HFF-Myc (cell line): ENCODE measurements around the gene SLC36A1.
A peak's percentile ranks its signal among the peaks of the same experiment; 100 is the strongest.

ENCODE experiments used
- DNase-seq: peaks from one replicate; pipeline ENCODE4 v3.0.0-alpha.2; 2011; ENCODE audit warnings: low read depth; ENCODE audit errors: extremely low read depth
- H3K4me3 ChIP-seq: replicated peaks from 2 replicates; pipeline ENCODE4 v1.5.1; 2011; ENCODE audit warnings: low read depth, mild to moderate bottlenecking, control low read depth, low read length
- TF ChIP-seq, protein P1 (sequence below): IDR thresholded peaks from 2 replicates; pipeline ENCODE4 v1.5.1; 2012; ENCODE audit warnings: mild to moderate bottlenecking, low read depth, low read length, control low read depth; ENCODE audit errors: missing control alignments

The SLC36A1 gene

DNA sequence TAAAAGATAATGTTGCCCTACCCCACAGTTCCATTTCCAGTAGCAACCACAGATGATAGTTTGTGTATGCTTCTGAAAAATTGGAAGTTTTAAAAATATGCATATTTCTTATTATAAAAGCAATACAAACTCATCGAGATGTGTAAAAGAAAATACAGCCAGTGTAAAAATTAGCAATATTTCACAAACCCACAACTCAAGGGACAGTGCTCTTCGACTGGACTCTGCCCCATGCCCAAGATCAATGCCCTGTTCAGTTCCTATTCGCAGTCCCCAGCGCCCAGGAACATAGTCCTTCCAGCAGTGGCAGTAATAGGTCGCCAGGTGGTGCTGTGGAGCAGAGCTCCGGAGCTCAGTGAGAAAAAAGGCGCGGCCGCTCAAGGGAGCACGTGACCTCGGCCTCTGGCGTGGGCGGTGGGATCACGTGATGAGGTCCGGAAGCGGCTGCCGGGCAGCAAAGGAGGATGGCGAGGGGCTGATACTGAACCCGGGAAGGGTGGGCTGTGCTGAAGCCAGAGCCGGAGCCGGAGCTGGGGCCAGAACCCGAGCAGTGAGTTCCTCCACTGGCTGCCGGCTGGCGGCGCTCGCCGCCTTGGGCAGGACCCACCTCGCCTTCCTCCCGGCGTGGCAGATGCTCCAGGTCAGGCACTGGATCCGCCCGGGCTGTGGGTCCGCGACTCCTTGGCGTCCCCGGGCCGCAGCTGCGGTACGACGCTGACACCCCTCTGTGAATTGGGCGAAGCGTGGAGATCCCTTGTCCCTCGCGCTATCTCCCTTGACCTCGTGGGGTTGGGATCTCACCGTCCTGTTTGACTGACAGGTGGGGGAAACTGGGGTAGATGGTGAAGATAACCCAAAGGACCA lies at the start of gene SLC36A1:
Gene SLC36A1 (plus strand): TSS at position 430 of the 864 bp plus-strand sequence. CDS start 11,190 bp downstream, outside the sequence.
- peak within 1 kb of the TSS; percentile 89 for H3K4me3 ChIP-seq
- TF ChIP-seq, protein P1, sequence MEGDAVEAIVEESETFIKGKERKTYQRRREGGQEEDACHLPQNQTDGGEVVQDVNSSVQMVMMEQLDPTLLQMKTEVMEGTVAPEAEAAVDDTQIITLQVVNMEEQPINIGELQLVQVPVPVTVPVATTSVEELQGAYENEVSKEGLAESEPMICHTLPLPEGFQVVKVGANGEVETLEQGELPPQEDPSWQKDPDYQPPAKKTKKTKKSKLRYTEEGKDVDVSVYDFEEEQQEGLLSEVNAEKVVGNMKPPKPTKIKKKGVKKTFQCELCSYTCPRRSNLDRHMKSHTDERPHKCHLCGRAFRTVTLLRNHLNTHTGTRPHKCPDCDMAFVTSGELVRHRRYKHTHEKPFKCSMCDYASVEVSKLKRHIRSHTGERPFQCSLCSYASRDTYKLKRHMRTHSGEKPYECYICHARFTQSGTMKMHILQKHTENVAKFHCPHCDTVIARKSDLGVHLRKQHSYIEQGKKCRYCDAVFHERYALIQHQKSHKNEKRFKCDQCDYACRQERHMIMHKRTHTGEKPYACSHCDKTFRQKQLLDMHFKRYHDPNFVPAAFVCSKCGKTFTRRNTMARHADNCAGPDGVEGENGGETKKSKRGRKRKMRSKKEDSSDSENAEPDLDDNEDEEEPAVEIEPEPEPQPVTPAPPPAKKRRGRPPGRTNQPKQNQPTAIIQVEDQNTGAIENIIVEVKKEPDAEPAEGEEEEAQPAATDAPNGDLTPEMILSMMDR: peak; percentile 96
- DNase-seq: peak; percentile 74

DNA sequence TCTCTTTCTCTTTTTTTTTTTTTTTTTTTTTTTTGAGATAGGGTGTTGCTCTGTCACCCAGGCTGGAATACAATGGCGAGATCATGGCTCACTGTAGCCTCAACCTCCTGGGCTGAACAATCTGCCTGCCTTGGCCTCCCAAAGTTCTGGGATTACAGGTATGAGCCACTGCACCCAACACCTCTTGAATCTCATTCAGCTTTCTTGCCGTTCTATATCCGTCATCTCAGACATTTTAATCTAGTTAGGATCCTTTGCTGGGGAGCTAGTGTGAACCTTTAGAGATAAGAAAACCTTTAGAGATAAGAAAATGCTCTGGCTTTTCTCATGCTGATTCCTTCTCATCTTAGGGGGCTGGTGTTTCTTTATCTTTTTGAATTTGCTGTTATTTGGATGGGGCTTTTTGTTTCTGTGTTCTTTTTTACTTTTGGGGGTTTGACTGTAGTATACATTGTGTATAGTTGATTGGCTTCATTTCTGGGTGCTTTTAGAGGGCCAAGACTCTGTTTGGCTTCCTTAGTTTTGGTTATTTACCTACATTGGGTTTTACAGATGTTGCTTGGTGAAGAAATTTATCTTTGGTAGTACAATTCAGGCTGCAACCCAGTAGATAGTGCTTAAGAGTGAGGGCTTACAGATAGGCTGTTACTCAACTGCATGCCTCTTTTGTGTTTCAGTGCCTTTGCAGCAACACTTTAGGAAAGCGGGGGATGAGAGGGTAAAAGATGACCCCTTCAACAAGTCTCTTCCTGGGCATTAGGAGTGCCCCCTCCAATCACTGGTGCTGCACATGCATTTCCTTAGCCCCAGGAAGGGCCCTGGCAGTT lies 41.9 kb upstream of the SLC36A1 start:
- TF ChIP-seq, protein P1: no peak
- DNase-seq: no peak
- H3K4me3 ChIP-seq: no peak overlapping the region

DNA sequence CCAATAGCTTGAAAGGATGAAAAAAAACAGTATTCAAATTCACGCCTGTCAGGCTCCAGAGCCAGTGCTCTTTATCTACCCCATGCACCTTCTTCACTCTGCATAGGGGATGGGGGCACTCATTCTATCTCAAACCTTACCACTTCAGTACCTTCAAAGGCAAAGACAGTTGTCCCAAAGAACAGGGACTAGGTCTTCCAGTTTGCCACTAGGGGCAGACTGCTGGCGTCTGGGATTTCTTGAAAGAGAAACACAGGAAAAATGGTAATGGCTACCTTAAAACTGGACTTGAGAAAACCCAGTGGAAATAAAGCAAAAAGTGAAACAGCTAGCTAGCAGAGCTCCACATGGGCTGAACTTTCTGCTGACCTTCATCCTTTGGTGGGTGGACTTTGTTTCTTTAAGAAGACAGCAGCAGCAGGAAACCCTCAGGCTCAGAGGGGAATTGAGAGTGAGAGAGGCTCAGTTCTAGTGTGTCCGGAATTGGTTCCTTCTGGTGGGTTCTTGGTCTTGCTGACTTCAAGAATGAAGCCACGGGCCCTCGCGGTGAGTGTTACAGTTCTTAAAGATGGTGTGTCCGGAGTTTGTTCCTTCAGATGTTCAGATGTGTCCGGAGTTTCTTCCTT lies 41.0 kb upstream of the SLC36A1 start:
- TF ChIP-seq, protein P1: peak; percentile 74
- H3K4me3 ChIP-seq: no peak overlapping the region
- DNase-seq: no peak

DNA sequence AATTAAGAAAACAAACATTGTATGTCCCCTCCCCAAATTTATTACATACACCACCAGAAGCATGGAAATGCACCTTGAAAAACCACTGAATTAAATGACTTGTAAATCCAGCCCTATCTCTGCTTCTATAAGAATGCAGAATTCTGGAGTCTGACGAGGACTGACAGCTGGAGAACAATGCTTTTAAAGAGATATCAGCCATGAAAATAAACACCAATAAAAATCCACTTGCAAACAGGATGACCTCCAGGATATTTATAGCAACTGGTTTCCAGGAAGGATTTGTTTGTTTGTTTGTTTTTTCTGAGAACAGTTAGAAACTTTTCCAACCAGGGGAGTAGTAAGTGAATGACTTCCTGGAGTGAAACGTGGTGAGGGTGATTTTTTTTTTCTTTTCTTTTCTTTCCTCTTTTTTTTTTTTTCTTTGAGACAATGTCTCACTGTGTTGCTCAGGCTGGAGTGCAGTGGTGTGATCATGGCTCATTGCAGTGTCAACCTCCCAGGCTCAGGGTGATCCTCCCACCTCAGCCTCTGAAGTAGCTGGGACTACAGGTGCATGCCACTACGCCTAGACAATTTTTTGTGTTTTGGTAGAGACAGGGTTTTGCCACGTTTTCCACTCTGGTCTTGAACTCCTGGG lies 38.7 kb upstream of the SLC36A1 start:
- no peak for DNase-seq
- TF ChIP-seq, protein P1: no peak
- H3K4me3 ChIP-seq: no peak overlapping the region

DNA sequence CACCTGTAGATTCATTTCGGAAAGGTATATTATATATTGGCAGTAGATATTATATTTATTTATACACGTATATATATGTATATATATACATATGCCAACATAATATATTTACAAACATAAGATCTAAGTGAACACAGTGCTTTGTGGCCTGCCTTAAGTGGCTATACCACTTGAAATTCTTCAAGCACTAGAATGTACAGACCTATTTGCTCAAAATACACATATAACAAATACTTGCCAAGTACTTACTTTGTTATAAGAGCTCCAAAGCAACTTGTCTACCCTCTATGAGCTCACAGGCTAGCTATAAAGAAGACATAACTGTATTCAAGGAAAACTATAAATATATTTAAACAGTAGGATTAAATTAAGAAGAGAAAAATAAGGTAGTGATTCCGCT lies 33.6 kb upstream of the SLC36A1 start:
- no peak for DNase-seq

More for the DNA sequence above, 33.6 kb upstream of the SLC36A1 start:
- H3K4me3 ChIP-seq: no peak overlapping the region
- TF ChIP-seq, protein P1: no peak
